ENCODE results near the gene LMBRD2.

Gene LMBRD2

GRCh38 chr5:36153726-36154125 is 2.0 kb upstream of the LMBRD2 start:
- Histone ChIP-seq H3K4me1 (ENCODE audit: control extremely low read depth in 1 of 4, control insufficient read depth in 4 of 4, insufficient read depth in 4 of 4, low read length in 3 of 4) (peaks cover 30 to 46% (median 34%) of the 10 kb centered on the region in 4 experiments), H3K27me3 (replicated peaks in 2 of 5; ENCODE audit: control insufficient read depth in 4 of 5, insufficient read depth in 5 of 5, low read length in 4 of 5) (no peaks in the 10 kb centered on the region), H3K27ac (ENCODE audit: insufficient read depth in 1 of 2, low read depth in 1 of 2, low read length in 2 of 2, poor library complexity in 1 of 2, severe bottlenecking in 2 of 2) (no peak overlapping the region), H3K36me3 (ENCODE audit: control insufficient read depth in 4 of 4, insufficient read depth in 4 of 4, low read length in 3 of 4) (peaks cover 7 to 49% (median 14%) of the 10 kb centered on the region in 4 experiments), H3K4me3 (ENCODE audit: control insufficient read depth in 1 of 7, extremely low read depth in 1 of 7, insufficient read depth in 4 of 7, low read depth in 2 of 7, low read length in 6 of 7) (peak overlapping the region in 1 of 7 experiments; percentile 52), H3K9me3 (ENCODE audit: control extremely low read depth in 1 of 5, control insufficient read depth in 4 of 5, insufficient read depth in 2 of 5, low read depth in 1 of 5, low read length in 4 of 5) (no peaks in the 10 kb centered on the region)
- no peak for DNase-seq
- CTCF ChIA-PET, result interaction anchor here (1.3 to 1.9 kb wide), 4 partner anchors 10 to 88 kb away, joined by 3 to 6 read pairs (median 4); partner anchors contain the start of gene NADK2
- WGBS (ENCODE audit: insufficient coverage), result 100% methylated on average over 2 of the region's 4 CpGs
- POLR2A ChIA-PET, result no interaction called here

- Histone ChIP-seq H3K4me1 (ENCODE audit: control extremely low read depth in 1 of 4, control insufficient read depth in 4 of 4, insufficient read depth in 4 of 4, low read length in 3 of 4) (peaks cover 26 to 42% (median 33%) of the 10 kb centered on the region in 4 experiments), H3K27ac (ENCODE audit: insufficient read depth in 1 of 2, low read depth in 1 of 2, low read length in 2 of 2, poor library complexity in 1 of 2, severe bottlenecking in 2 of 2) (peak overlapping the region in 1 of 2 experiments; percentile 87), H3K9me3 (ENCODE audit: control extremely low read depth in 1 of 5, control insufficient read depth in 4 of 5, insufficient read depth in 2 of 5, low read depth in 1 of 5, low read length in 4 of 5) (no peaks in the 10 kb centered on the region), H3K4me3 (ENCODE audit: control insufficient read depth in 1 of 7, extremely low read depth in 1 of 7, insufficient read depth in 4 of 7, low read depth in 2 of 7, low read length in 6 of 7) (peak overlapping the region in 3 of 7 experiments; percentile 52 to 97 (median 93)), H3K36me3 (ENCODE audit: control insufficient read depth in 4 of 4, insufficient read depth in 4 of 4, low read length in 3 of 4) (peaks cover 7 to 45% (median 14%) of the 10 kb centered on the region in 4 experiments), H3K27me3 (replicated peaks in 2 of 5; ENCODE audit: control insufficient read depth in 4 of 5, insufficient read depth in 5 of 5, low read length in 4 of 5) (no peaks in the 10 kb centered on the region)
- POLR2A ChIA-PET, result no interaction called here
- WGBS (ENCODE audit: insufficient coverage), result 97% methylated on average over 4 of the region's 7 CpGs
- CTCF ChIA-PET, result interaction anchor here (1.3 to 1.9 kb wide), 4 partner anchors 10 to 88 kb away, joined by 3 to 6 read pairs (median 4); partner anchors contain the start of gene NADK2
- no peak for DNase-seq
Observed at GRCh38 chr5:36153298-36153677, 1.6 kb upstream of the LMBRD2 start.

GRCh38 chr5:36152324-36153297 is 924 bp upstream of the LMBRD2 start:
- H3K36me3 ChIP-seq (ENCODE audit: control insufficient read depth in 4 of 4, insufficient read depth in 4 of 4, low read length in 3 of 4), result peaks cover 7 to 39% (median 14%) of the 10 kb centered on the region in 4 experiments
- H3K4me3 ChIP-seq (ENCODE audit: control insufficient read depth in 1 of 7, extremely low read depth in 1 of 7, insufficient read depth in 4 of 7, low read depth in 2 of 7, low read length in 6 of 7), result peak overlapping the region; percentile 91 to 99 (median 96)
- no peaks in the 10 kb centered on the region for H3K9me3 ChIP-seq (ENCODE audit: control extremely low read depth in 1 of 5, control insufficient read depth in 4 of 5, insufficient read depth in 2 of 5, low read depth in 1 of 5, low read length in 4 of 5)
- H3K27ac ChIP-seq (ENCODE audit: insufficient read depth in 1 of 2, low read depth in 1 of 2, low read length in 2 of 2, poor library complexity in 1 of 2, severe bottlenecking in 2 of 2), result peak overlapping the region; percentile 28 to 87
- ChIA-PET CTCF (interaction anchor here (1.0 to 1.9 kb wide), 5 partner anchors 11 to 89 kb away, joined by 3 to 6 read pairs (median 4); partner anchors contain the start of gene NADK2), POLR2A (no interaction called here)
- WGBS (ENCODE audit: insufficient coverage), result 8% methylated on average over 22 of the region's 24 CpGs
- peak in 1 of 3 donors; percentile 35 for DNase-seq
- H3K4me1 ChIP-seq (ENCODE audit: control extremely low read depth in 1 of 4, control insufficient read depth in 4 of 4, insufficient read depth in 4 of 4, low read length in 3 of 4), result peaks cover 19 to 36% (median 30%) of the 10 kb centered on the region in 4 experiments
- H3K27me3 ChIP-seq (replicated peaks in 2 of 5; ENCODE audit: control insufficient read depth in 4 of 5, insufficient read depth in 5 of 5, low read length in 4 of 5), result no peaks in the 10 kb centered on the region

- CTCF ChIA-PET, result interaction anchor here (1.1 to 1.4 kb wide), 4 partner anchors 32 to 94 kb away, joined by 3 to 5 read pairs (median 4); partner anchors contain the start of gene NADK2
- 0% methylated on average over 15 of the region's 23 CpGs for WGBS (ENCODE audit: insufficient coverage)
- H3K27ac ChIP-seq (ENCODE audit: insufficient read depth in 1 of 2, low read depth in 1 of 2, low read length in 2 of 2, poor library complexity in 1 of 2, severe bottlenecking in 2 of 2), result peak overlapping the region; percentile 62 to 87
- peaks cover 14 to 32% (median 26%) of the 10 kb centered on the region in 4 experiments for H3K4me1 ChIP-seq (ENCODE audit: control extremely low read depth in 1 of 4, control insufficient read depth in 4 of 4, insufficient read depth in 4 of 4, low read length in 3 of 4)
- H3K27me3 ChIP-seq (replicated peaks in 2 of 5; ENCODE audit: control insufficient read depth in 4 of 5, insufficient read depth in 5 of 5, low read length in 4 of 5), result no peaks in the 10 kb centered on the region
- DNase-seq, result peak; percentile 59 to 86 (median 80)
- H3K36me3 ChIP-seq (ENCODE audit: control insufficient read depth in 4 of 4, insufficient read depth in 4 of 4, low read length in 3 of 4), result peaks cover 7 to 25% (median 8%) of the 10 kb centered on the region in 4 experiments
- H3K9me3 ChIP-seq (ENCODE audit: control extremely low read depth in 1 of 5, control insufficient read depth in 4 of 5, insufficient read depth in 2 of 5, low read depth in 1 of 5, low read length in 4 of 5), result no peaks in the 10 kb centered on the region
- POLR2A ChIA-PET, result no interaction called here
- peak overlapping the region; percentile 91 to 99 (median 96) for H3K4me3 ChIP-seq (ENCODE audit: control insufficient read depth in 1 of 7, extremely low read depth in 1 of 7, insufficient read depth in 4 of 7, low read depth in 2 of 7, low read length in 6 of 7)
Observed at GRCh38 chr5:36150676-36151433, 832 bp downstream of the LMBRD2 start.

GRCh38 chr5:36147681-36148080 is 4.0 kb downstream of the LMBRD2 start:
- Histone ChIP-seq H3K27me3 (replicated peaks in 2 of 5; ENCODE audit: control insufficient read depth in 4 of 5, insufficient read depth in 5 of 5, low read length in 4 of 5) (no peaks in the 10 kb centered on the region), H3K9me3 (ENCODE audit: control extremely low read depth in 1 of 5, control insufficient read depth in 4 of 5, insufficient read depth in 2 of 5, low read depth in 1 of 5, low read length in 4 of 5) (no peaks in the 10 kb centered on the region), H3K36me3 (ENCODE audit: control insufficient read depth in 4 of 4, insufficient read depth in 4 of 4, low read length in 3 of 4) (peaks cover 0 to 4% (median 2%) of the 10 kb centered on the region in 4 experiments), H3K27ac (ENCODE audit: insufficient read depth in 1 of 2, low read depth in 1 of 2, low read length in 2 of 2, poor library complexity in 1 of 2, severe bottlenecking in 2 of 2) (no peak overlapping the region), H3K4me1 (ENCODE audit: control extremely low read depth in 1 of 4, control insufficient read depth in 4 of 4, insufficient read depth in 4 of 4, low read length in 3 of 4) (peaks cover 9 to 19% (median 16%) of the 10 kb centered on the region in 4 experiments), H3K4me3 (ENCODE audit: control insufficient read depth in 1 of 7, extremely low read depth in 1 of 7, insufficient read depth in 4 of 7, low read depth in 2 of 7, low read length in 6 of 7) (no peak overlapping the region)
- WGBS (ENCODE audit: insufficient coverage), result no CpG with 5 or more reads among the region's 2 CpGs
- CTCF ChIA-PET, result no interaction called here
- POLR2A ChIA-PET, result no interaction called here
- no peak for DNase-seq

GRCh38 chr5:36146390-36146789 is 5.3 kb downstream of the LMBRD2 start:
- peaks cover 0 to 10% (median 3%) of the 10 kb centered on the region in 4 experiments for H3K36me3 ChIP-seq (ENCODE audit: control insufficient read depth in 4 of 4, insufficient read depth in 4 of 4, low read length in 3 of 4)
- no peak for DNase-seq
- POLR2A ChIA-PET, result no interaction called here
- H3K27me3 ChIP-seq (replicated peaks in 2 of 5; ENCODE audit: control insufficient read depth in 4 of 5, insufficient read depth in 5 of 5, low read length in 4 of 5), result no peaks in the 10 kb centered on the region
- H3K4me3 ChIP-seq (ENCODE audit: control insufficient read depth in 1 of 7, extremely low read depth in 1 of 7, insufficient read depth in 4 of 7, low read depth in 2 of 7, low read length in 6 of 7), result no peak overlapping the region
- WGBS (ENCODE audit: insufficient coverage), result 100% methylated on average over 2 of the region's 3 CpGs
- no peaks in the 10 kb centered on the region for H3K9me3 ChIP-seq (ENCODE audit: control extremely low read depth in 1 of 5, control insufficient read depth in 4 of 5, insufficient read depth in 2 of 5, low read depth in 1 of 5, low read length in 4 of 5)
- peaks cover 7 to 14% (median 12%) of the 10 kb centered on the region in 4 experiments for H3K4me1 ChIP-seq (ENCODE audit: control extremely low read depth in 1 of 4, control insufficient read depth in 4 of 4, insufficient read depth in 4 of 4, low read length in 3 of 4)
- no peak overlapping the region for H3K27ac ChIP-seq (ENCODE audit: insufficient read depth in 1 of 2, low read depth in 1 of 2, low read length in 2 of 2, poor library complexity in 1 of 2, severe bottlenecking in 2 of 2)
- CTCF ChIA-PET, result interaction anchor here (1.0 kb wide), 1 partner anchor 55 kb away, joined by 3 read pairs; no protein-coding TSS in a partner anchor
